NCI-H2227 (cell line): Measurements from ENCODE around the gene CCNT1.
"Not testable (repeated sequence)": the region's sequence is repeated elsewhere in the genome, so short reads cannot be mapped to it uniquely, and the experiment has no call there.

ENCODE experiments used
- DNase-seq: peaks from one replicate; lab custom pipeline; 2025; ENCODE audit not compliant: unreplicated experiment; lab: John Stamatoyannopoulos, UW

Gene CCNT1

DNA sequence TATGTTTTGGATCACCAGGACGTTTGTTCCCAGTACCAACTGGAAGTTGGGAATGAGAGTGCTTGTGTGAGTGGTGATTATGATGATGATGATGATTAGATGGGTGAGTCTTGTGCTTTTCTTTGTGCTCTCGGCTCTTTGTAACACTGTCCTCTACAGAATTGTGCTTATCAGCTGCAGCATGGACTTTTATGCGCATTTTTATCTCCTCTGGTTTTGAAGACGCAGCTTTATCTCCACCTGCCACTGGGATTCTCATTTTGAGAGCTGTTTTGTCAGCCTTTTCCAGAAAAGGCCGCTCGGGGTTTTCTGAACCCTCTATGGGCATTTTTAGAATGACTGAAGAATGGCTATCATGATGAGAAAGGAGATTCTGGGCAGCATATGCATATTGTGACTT is 22.9 kb downstream of the CCNT1 start:
- DNase-seq: no peak

- peak; percentile 31 for DNase-seq
These were observed 24.6 kb downstream of the CCNT1 start for GRCh38 chr12:48691826-48692487.

GRCh38 chr12:48690990-48691389 is 25.5 kb downstream of the CCNT1 start:
- DNase-seq: no peak

DNA sequence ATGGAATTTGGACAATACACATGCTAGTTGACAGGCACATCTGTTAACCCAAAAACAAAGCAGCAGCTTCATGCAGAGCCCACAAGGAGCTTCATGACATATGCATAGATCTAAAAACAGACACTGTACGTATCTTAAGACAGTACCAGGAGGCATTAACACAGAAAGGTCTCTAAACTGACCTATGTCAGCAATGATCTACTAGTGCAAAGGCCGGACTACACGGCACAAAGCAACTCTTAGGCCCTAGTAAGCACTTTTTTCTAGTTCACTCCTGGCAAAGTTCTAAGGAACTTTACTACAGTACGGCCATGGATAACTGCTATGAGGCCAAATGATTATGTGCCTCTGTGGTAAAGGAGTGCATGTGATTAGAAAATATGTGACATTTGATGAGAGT is 26.1 kb downstream of the CCNT1 start:
- DNase-seq: no peak

DNA sequence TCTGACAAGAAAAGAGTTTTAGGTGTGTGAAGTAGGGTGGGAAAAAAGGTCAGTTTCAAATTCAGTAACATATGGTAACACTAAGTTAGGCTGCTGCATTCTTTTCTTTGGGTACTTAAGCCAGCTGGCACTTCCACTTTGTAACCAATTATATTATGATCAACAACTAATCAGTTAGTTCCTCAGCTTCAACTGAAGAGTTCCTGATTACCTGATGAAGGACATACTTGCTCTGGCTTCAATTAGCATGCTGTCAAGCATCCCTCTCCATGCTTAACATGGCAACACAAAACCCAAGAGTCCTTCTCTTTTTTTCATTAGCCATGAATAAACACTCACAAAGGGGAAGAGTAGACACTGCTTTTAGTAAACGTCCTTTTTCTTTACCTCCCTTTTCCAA is 27.7 kb downstream of the CCNT1 start:
- DNase-seq: no peak

- no peak for DNase-seq
These were observed 28.9 kb downstream of the CCNT1 start for GRCh38 chr12:48687592-48687991.

GRCh38 chr12:48686615-48687334 is 29.7 kb downstream of the CCNT1 start:
- no peak for DNase-seq

DNA sequence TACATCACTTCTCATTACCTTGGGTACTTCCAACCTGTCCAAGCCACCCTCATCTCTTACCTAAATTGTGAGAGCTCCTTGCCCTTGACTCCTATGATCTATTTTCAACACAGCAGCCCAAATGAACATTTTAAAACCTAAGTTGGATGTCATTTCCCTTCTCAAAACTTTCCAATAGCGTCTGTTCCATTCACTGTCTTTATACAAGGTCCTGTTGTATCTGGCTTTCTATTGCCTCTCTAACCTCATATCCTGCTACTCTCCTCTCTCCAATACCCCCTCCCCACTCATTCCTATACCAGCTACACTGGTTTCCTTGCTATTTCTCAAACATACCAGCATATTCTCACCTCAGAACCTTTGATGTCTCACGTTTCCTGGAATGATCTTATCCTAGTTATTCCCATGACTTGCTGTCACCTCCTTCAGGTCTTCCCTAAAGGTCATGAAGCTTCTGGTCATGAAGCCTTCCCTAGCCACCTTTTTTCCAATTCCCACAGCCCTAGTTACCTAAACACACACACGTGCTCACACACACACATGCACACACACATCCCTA is 30.4 kb downstream of the CCNT1 start:
- DNase-seq: no peak

DNA sequence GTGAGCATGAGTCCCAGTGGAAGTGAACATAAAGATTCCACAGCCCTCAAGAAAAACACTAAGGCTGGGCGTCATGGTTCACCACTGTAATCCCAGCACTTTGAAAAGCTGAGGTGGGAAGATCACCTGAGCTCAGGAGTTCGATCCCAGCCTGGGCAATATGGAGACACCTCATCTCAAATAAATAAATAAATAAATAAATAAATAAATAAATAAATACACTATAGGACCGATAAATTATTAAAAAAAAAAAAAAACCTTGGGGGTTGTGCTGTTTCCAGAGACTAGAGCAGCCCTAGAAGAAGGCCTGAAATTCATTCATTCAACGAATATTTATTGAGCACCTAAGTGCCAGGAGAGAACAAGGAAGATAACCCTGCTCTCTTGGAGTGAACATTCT is 33.0 kb downstream of the CCNT1 start:
- no peak for DNase-seq

DNA sequence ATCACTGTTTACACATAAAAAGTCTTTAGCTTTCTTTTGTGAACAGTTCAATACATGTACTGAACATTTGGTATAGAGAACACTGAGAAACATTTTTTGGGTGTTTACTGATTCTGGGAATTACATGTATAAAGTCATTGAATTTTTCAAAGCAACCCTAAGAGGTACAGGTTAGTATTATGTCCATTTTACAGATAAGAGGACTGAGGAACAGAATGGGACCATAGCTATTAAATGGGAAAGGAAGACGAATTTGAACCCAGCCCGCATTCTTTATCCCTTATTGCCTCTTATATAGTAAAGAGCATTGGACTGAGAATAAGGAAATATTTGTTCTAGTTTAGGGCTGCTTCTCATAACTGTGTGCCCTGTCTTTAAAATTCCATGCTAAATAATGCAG is 33.6 kb downstream of the CCNT1 start:
- DNase-seq: no peak

DNA sequence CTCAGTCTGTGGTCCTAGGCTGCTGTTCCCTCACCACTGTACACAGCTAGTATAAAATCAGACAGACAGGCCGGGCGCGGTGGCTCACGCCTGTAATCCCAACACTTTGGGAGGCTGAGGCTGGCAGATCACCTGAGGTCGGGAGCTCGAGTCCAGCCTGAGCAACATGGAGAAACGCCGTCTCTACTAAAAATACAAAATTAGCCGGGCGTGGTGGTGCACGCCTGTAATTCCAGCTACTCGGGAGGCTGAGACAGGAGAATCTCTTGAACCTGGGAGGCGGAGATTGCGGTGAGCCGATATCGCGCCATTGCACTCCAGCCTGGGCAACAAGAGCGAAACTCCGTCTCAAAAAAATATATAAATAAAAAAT is 34.0 kb downstream of the CCNT1 start:
- not testable (repeated sequence) for DNase-seq

- DNase-seq: peak; percentile 97
These were observed 34.6 kb downstream of the CCNT1 start, which contains the start of gene KANSL2 for GRCh38 chr12:48681710-48682532. TSS of gene KANSL2 (minus strand) at chr12:48682238. CDS start at chr12:48681632, 606 bp downstream.

GRCh38 chr12:48681399-48681709 is 35.2 kb downstream of the CCNT1 start:
- peak; percentile 30 for DNase-seq

DNA sequence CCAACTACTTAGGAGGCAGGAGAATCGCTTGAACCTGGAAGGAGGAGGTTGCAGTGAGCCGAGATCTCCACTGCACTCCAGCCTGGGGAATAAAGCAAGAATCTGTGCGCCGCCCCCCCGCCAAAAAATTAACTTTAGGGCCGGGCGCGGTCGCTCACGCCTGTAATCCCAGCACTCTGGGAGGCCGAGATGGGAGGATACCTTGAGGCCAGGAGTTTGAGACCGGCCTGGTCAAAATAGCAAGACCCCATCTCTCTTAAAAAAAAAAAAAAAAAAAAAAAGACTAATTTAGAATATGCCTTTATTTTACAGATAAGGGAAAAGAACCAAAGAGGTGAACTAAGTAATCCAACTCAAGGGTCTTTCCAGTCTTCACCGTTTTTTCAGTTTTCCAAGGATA is 35.6 kb downstream of the CCNT1 start:
- no peak for DNase-seq

DNA sequence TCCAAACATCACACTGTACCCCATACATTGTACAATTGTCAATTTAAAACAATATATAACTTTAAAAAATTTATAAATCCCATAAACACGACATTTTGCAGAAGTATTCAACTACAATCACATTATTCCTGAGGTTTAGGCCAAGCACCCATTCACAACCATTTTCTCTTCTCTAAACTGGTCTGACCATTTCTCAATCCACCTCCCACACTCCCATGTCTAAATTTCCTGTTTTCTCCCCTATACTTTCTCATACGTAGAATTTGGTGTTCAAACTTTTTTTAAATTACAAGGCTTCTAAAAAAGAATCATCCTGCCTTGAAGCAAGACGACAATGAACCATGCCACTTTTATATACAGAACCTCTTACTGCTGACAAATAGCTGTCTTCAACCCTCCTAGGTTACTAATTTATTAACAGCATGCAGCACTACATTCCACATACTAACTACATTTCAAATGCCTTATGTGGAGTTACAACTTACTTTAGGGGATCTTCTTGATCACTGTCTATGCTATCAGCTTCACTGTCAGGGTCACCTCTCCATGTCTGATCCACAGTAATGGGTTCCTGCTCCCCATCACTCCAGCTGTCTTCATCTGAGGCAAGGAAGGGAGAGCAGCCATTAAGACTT is 37.8 kb downstream of the CCNT1 start:
- no peak for DNase-seq

DNA sequence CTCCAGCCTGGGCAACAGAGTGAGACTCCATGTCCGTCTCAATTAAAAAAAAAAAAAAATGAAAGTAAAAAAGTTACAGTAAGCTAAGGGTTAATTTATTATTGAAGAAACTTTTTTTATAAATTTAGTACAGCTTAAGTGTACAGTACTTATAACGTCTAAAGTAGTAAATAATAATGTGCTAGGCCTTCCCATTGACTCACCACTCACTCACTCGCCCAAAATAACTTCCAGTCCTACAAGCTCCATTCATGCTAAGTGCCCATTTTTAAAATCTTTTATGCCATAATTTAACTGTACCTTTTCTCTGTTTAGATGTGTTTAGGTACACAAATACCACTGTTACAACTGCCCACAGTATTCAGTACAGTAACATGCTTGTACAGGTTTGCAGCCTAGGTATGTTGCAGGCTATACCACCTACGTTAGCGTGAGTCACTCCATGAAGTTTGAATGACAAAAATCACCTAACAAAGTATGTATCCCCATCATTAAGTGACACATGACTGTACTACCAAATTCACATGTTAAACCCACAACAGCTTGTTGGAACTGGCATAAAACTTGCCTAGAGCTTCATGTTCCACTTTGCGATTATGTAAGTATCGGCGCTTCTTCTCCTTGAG is 45.2 kb downstream of the CCNT1 start:
- no peak for DNase-seq

DNA sequence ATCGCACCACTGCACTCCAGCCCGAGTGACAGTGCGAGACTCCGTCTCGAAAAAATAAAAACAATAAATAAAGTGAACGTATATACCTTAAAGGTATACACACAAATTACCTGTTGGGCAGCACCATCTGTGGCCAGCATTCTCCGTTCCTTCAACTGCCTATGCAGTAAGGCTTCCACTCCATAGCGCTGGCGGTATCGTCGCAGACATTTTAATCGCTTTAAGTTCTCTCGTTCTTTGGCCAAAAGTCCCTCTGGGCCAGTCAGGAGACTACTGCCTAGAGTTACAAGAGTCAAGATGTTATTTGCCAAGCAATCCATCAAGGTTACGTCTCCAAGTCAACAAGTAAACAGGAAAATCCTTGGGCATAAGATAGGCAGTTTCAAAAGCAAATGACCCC is 47.5 kb downstream of the CCNT1 start:
- no peak for DNase-seq

GRCh38 chr12:48659863-48660262 is 56.6 kb downstream of the CCNT1 start:
- DNase-seq: no peak

- DNase-seq: no peak
These were observed 64.8 kb downstream of the CCNT1 start for GRCh38 chr12:48651681-48652080.

DNA sequence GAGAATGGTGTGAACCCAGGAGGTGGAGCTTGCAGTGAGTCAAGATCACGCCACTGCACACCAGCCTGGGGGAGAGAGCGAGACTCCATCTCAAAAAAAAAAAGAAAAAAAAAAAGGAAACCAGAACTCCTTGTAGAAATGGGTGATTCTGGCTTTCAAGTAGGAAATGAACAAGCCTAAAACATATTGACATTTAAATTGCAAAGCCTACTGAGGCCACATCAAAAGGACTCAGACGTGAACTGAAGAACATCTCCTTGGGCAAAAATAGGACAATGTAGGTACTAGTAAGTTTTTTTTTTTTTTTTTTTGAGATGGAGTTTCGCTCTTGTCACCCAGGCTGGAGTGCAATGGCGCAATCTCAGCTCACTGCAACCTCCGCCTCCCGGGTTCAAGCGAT is 71.2 kb downstream of the CCNT1 start:
- not testable (repeated sequence) for DNase-seq

DNA sequence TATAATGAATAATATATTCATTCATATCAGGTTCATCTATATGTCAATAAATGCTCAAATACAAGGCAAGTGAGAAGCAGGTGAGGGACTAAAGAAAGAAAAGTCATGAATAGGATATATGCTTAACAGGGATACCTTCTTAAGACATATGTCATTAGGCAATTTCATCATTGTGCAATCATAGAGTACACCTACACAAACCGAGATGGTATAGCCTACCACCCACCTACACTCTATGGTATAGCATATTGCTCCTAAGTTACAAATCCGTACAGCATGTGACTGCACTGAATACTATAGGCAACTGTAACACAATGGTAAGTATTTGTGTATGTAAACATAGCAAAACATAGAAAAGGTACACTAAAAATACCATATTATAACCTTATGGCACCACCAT is 73.5 kb downstream of the CCNT1 start:
- DNase-seq: no peak
